ENCODE measurements around the gene BLTP3B. TPM values are rescaled to one million over a fixed set of nuclear protein-coding genes. Genes with fewer than 3 reads are reported as not detected.

The BLTP3B gene
- total RNA-seq, 4 donors from 2014 or later: 18.6 to 27.3 (median 22.2) TPM

DNA sequence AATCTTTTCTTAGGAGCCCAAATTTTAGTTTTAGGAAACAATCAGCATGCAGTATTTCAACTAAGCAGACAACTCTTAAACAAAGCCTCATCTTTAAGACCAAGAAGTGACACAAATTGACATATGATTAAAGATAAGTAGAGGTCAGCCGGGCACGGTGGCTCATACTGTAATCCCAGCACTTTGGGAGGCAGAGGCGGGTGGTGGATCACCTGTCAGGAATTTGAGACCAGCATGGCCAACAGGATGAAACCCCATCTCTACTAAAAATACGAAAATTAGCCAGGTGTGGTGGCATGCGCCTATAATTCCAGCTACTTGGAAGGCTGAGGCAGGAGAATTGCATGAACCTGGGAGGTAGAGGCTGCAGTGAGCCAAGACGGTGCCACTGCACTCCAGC lies 35.8 kb downstream of the BLTP3B start:
- H3K4me3 ChIP-seq: no peak overlapping the region
- H3K4me1 ChIP-seq: no peaks in the 10 kb centered on the region
- H3K27ac ChIP-seq: no peak overlapping the region
- peaks cover 16% of the 10 kb centered on the region for H3K36me3 ChIP-seq
- no peak for DNase-seq (ENCODE audit: low spot score in 2 of 2)
- 94% methylated on average over 6 of the region's 6 CpGs for WGBS
- H3K27me3 ChIP-seq: no peaks in the 10 kb centered on the region
- TF ChIP-seq POLR2AphosphoS5 (IDR thresholded peaks at IDR 0.05) (no peak), POLR2A (IDR thresholded peaks at IDR 0.05) (no peak), EP300 (IDR thresholded peaks at IDR 0.05) (no peak)
- TF ChIP-seq, protein P1, sequence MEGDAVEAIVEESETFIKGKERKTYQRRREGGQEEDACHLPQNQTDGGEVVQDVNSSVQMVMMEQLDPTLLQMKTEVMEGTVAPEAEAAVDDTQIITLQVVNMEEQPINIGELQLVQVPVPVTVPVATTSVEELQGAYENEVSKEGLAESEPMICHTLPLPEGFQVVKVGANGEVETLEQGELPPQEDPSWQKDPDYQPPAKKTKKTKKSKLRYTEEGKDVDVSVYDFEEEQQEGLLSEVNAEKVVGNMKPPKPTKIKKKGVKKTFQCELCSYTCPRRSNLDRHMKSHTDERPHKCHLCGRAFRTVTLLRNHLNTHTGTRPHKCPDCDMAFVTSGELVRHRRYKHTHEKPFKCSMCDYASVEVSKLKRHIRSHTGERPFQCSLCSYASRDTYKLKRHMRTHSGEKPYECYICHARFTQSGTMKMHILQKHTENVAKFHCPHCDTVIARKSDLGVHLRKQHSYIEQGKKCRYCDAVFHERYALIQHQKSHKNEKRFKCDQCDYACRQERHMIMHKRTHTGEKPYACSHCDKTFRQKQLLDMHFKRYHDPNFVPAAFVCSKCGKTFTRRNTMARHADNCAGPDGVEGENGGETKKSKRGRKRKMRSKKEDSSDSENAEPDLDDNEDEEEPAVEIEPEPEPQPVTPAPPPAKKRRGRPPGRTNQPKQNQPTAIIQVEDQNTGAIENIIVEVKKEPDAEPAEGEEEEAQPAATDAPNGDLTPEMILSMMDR (IDR thresholded peaks at IDR 0.05): no peak
- H3K9me3 ChIP-seq: no peaks in the 10 kb centered on the region

DNA sequence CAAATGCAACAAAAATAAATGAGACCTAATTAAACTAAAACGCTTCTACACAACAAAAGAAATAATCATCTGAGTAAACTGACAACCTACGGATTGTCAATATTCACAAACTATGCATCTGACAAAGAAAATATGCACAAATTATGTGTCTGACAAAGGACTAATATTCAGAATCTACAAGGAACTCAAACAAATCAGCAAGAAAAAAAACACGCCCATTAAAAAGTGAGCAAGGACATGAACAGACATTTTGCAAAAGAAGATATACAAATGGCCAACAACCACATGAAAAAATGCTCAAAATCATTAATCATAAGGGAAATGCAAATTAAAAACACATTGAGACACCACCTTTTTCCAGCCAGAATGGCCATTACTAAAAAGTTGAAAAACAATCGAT lies 37.0 kb downstream of the BLTP3B start:
- peaks cover 24% of the 10 kb centered on the region for H3K36me3 ChIP-seq
- no peak for TF ChIP-seq EP300 (IDR thresholded peaks at IDR 0.05)
- TF ChIP-seq, protein P1 (IDR thresholded peaks at IDR 0.05): no peak
- H3K4me3 ChIP-seq: no peak overlapping the region
- H3K9me3 ChIP-seq: no peaks in the 10 kb centered on the region
- no peak overlapping the region for H3K27ac ChIP-seq
- DNase-seq (ENCODE audit: low spot score in 2 of 2): no peak
- WGBS: 92% methylated on average over 4 of the region's 4 CpGs
- H3K4me1 ChIP-seq: no peaks in the 10 kb centered on the region
- no peaks in the 10 kb centered on the region for H3K27me3 ChIP-seq

DNA sequence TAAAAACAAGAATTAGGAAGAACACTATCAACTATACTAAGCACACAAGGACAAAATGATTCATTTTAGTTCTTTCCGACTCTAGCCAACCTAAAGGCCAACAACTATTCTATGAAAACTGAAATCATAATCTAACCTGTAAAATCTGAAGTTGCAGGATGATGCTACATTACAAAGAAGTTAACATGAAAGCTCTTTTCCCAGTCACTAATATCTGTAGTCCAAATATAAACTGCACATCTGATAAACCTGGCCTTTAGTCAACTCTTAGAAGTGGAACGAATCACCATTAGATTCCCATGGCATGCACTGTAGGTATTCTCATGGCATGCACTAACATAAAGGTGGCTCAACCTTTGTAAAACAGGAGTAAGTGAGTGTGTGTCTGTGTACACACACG lies 41.7 kb downstream of the BLTP3B start:
- Histone ChIP-seq H3K4me1 (no peaks in the 10 kb centered on the region), H3K9me3 (no peaks in the 10 kb centered on the region), H3K4me3 (no peak overlapping the region), H3K27ac (no peak overlapping the region), H3K27me3 (no peaks in the 10 kb centered on the region), H3K36me3 (peaks cover 53% of the 10 kb centered on the region)
- 67% methylated on average over 3 of the region's 3 CpGs for WGBS
- TF ChIP-seq POLR2A (IDR thresholded peaks at IDR 0.05) (no peak), POLR2AphosphoS5 (IDR thresholded peaks at IDR 0.05) (no peak), EP300 (IDR thresholded peaks at IDR 0.05) (no peak)
- TF ChIP-seq, protein P1 (IDR thresholded peaks at IDR 0.05): no peak
- DNase-seq (ENCODE audit: low spot score in 2 of 2): no peak

Other genes starting within 250 kb of the BLTP3B start
- gene ANKS1B, start 157.9 kb downstream of the BLTP3B start, total RNA-seq: 10 to 100 TPM in 2 of 4 donors, 1 to 10 TPM in 2; 4.9 to 15.4 (median 9.4) TPM
- gene ACTR6, start 57.9 kb upstream of the BLTP3B start, total RNA-seq: 10 to 100 TPM; 10.6 to 36.6 (median 11.7) TPM
- 1 to 10 TPM in 1 of 4 donors, under 1 TPM in 2, not detected in 1; 0.64 to 2.3 (median 0.72) TPM for gene DEPDC4, start 124.2 kb upstream of the BLTP3B start, total RNA-seq
- 10 to 100 TPM; 25.4 to 52.4 (median 43.4) TPM for gene SCYL2, start 124.3 kb upstream of the BLTP3B start, total RNA-seq
- under 1 TPM in 1 of 4 donors, not detected in 3; 0.81 TPM for gene SLC17A8, start 214.2 kb upstream of the BLTP3B start, total RNA-seq